Glutamatergic neuron (in vitro differentiated cells): ENCODE results near the gene COPB1. TPM values are rescaled to one million over a fixed set of nuclear protein-coding genes. Genes with fewer than 3 reads are reported as not detected.

ENCODE experiments used
- DNase-seq: peaks from one replicate; pipeline ENCODE4 v3.0.0; 2022
- H3K27ac Mint-ChIP-seq: one replicate; pipeline ENCODE4 v1.8.0; 2020; ENCODE audit warnings: mild to moderate bottlenecking, mixed read lengths, inconsistent platforms; ENCODE audit not compliant: unreplicated experiment
- H3K27me3 Mint-ChIP-seq: one replicate; pipeline ENCODE4 v1.8.0; 2020; ENCODE audit warnings: mild to moderate bottlenecking, moderate library complexity, mixed read lengths, inconsistent platforms; ENCODE audit not compliant: unreplicated experiment
- H3K36me3 Mint-ChIP-seq: one replicate; pipeline ENCODE4 v1.8.0; 2020; ENCODE audit warnings: mild to moderate bottlenecking, mixed read lengths, inconsistent platforms; ENCODE audit not compliant: unreplicated experiment
- H3K4me1 Mint-ChIP-seq: one replicate; pipeline ENCODE4 v1.8.0; 2020; ENCODE audit warnings: mild to moderate bottlenecking, low read depth, mixed read lengths, inconsistent platforms; ENCODE audit not compliant: unreplicated experiment
- H3K4me3 Mint-ChIP-seq: one replicate; pipeline ENCODE4 v1.8.0; 2020; ENCODE audit warnings: mild to moderate bottlenecking, mixed read lengths, inconsistent platforms; ENCODE audit not compliant: unreplicated experiment
- H3K9me3 Mint-ChIP-seq: one replicate; pipeline ENCODE4 v1.8.0; 2020; ENCODE audit warnings: mild to moderate bottlenecking, moderate library complexity, mixed read lengths, inconsistent platforms; ENCODE audit not compliant: unreplicated experiment
- total RNA-seq: library from RNA; stranded (reverse); fragmentation: NEBNext Ultra II Directional; extraction: Animal tissue kit (Norgen Biotek cat#: 25700); gene quantifications from one replicate; pipeline ENCODE4 v1.2.1, GENCODE V29; 2021; ENCODE audit not compliant: unreplicated experiment
- TF ChIP-seq, protein P1 (sequence below): fragments of 200-600 bp; sonication (generic); IDR thresholded peaks from one replicate; pipeline ENCODE4 v1.5.0; 2021; ENCODE audit not compliant: partially characterized antibody, unreplicated experiment

Gene COPB1
- total RNA-seq, 1 donor from 2014 or later = 99.4 TPM

DNA sequence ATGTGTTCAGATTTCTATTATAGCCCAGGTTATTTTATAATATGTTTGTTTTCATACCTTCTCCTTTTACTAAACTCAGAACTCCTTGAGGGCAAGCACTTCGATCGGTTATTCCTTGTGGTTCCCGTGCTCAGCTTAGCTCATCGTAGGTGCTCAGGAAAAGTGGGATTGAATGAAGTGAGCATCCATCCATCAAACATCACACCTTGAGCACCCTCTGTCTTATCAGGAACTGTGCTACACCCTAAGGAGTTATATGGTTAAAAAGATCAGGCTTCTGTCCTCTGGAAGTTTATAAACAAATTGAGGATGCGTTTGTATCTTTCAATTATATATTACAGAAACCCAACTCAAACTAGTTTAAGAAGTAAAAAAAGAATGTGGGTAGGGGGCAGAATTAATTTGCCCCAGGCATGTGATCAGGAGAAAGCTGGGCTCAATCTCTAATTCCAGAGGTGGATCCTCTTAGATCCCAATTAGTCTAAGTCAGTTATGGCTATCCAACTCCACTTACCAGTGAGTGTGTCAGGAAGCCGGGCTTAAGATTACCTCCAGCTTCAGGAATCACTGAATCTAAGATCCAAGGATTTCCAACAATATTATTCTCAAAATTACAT is 80.7 kb downstream of the COPB1 start:
- H3K27ac Mint-ChIP-seq = no peak overlapping the region
- no peak for DNase-seq

DNA sequence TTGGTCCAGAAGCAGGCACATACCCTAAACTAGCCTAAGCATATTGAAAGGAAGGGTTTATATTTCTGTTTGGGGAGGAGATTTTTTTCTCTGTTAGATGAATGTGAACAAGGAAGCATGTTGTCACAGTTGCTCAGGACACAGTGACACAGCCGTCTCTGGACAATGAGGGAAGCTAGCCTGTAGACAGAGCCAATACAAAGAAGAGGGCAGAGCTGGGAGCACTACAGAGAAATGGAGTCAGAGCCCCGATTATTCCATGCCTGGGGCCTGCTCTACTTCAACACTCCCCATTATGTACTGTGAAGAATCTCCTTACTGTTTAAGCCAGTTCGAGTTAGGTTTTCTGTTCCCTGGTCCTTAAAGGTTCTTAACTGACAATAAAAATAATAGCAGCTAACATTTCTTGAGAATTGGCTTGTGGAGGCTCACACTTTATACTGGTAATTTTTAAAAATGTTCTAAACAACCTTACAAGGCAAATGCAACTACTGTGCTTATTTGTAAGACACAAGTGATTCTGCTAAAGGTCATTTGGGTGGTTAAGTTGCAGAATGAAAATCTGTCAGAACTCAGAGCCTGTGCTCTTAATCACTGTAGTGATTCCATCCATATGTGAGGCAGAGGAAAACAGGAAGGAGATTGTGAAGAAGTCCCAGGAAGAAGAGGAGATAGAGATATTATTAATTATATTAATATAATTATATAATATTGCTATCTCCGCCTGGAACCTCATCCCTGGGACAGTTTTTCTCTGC is 81.8 kb downstream of the COPB1 start:
- Mint-ChIP-seq H3K27ac (no peak overlapping the region), H3K9me3 (peaks cover 2% of the 10 kb centered on the region), H3K4me1 (peaks cover 8% of the 10 kb centered on the region), H3K27me3 (no peaks in the 10 kb centered on the region), H3K4me3 (no peak overlapping the region), H3K36me3 (no peaks in the 10 kb centered on the region)
- TF ChIP-seq, protein P1, sequence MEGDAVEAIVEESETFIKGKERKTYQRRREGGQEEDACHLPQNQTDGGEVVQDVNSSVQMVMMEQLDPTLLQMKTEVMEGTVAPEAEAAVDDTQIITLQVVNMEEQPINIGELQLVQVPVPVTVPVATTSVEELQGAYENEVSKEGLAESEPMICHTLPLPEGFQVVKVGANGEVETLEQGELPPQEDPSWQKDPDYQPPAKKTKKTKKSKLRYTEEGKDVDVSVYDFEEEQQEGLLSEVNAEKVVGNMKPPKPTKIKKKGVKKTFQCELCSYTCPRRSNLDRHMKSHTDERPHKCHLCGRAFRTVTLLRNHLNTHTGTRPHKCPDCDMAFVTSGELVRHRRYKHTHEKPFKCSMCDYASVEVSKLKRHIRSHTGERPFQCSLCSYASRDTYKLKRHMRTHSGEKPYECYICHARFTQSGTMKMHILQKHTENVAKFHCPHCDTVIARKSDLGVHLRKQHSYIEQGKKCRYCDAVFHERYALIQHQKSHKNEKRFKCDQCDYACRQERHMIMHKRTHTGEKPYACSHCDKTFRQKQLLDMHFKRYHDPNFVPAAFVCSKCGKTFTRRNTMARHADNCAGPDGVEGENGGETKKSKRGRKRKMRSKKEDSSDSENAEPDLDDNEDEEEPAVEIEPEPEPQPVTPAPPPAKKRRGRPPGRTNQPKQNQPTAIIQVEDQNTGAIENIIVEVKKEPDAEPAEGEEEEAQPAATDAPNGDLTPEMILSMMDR = no peak
- no peak for DNase-seq

More for the DNA sequence above, 80.7 kb downstream of the COPB1 start:
- peaks cover 2% of the 10 kb centered on the region for H3K9me3 Mint-ChIP-seq
- H3K4me1 Mint-ChIP-seq = peaks cover 8% of the 10 kb centered on the region
- no peaks in the 10 kb centered on the region for H3K36me3 Mint-ChIP-seq
- TF ChIP-seq, protein P1 = no peak
- H3K27me3 Mint-ChIP-seq = no peaks in the 10 kb centered on the region
- H3K4me3 Mint-ChIP-seq = no peak overlapping the region

DNA sequence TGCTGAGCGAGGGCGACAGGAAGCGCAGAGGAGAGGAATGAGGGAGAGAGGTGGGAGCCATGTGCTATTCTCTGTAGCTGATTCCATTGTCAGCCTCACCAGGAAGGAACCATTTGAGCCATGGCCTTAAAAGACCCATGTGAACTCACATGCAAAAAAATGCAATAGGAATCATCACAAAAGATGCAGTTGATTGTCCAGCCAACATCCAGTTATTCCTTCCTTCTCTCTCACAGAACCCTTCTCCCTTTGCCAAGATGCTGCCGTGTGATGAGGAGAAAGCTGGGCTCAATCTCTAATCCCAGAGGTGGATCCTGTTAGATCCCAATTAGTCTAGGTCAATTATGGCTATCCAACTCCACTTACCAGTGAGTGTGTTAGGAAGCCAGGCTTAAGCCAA is 82.4 kb downstream of the COPB1 start:
- Mint-ChIP-seq H3K27ac (no peak overlapping the region), H3K9me3 (peaks cover 2% of the 10 kb centered on the region)

DNA sequence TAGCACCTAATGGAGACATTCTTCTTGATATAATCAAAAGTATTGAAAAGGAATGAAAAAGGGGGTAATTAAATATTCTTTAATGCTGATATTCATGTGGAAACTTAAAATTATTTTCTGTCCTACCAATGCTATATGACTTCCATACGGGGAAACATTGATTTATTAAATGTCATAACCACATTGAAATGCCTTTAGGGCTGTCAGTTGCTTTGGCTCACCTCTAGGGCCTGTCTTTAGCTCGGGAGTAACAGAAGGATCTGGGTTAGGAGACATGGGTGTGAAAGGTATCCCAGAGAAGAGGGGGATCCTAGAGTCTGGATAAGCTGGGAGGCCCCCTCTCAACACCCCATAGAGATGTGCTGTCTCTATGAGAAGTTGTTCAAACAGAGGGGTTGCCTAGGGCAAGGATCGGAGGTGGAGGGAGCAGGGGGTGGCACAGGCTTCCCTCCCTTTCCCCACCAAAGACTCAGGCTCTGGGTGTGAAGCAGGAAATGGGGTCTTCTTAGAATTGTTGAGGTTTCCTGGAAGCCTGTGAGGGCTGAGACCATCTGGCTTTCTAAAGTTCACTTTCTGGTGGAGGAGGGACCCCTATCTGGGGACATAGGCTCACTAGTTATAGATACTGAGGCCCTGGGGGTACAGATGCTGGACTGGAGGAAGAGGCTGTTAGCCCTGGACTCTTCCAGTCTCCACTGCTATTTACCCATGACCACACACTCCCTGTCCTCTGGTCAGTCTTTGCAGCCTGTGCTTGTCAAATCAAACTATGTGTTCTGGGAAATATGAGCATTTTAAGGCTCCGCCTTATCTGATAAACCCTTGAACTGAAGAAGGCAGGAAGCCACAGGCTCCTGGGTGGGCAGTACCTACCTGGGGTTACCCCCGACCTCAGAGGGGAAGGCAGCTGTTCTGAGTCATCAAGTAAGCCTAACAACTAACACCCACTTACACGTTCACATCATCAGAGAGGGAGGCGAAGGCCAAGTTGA is 84.8 kb downstream of the COPB1 start:
- H3K27ac Mint-ChIP-seq = no peak overlapping the region
- no peaks in the 10 kb centered on the region for H3K36me3 Mint-ChIP-seq
- H3K4me1 Mint-ChIP-seq = peaks cover 19% of the 10 kb centered on the region
- TF ChIP-seq, protein P1 = no peak
- H3K27me3 Mint-ChIP-seq = no peaks in the 10 kb centered on the region
- H3K4me3 Mint-ChIP-seq = no peak overlapping the region
- H3K9me3 Mint-ChIP-seq = no peaks in the 10 kb centered on the region
- no peak for DNase-seq

More for the DNA sequence above, 82.4 kb downstream of the COPB1 start:
- no peak for DNase-seq
- TF ChIP-seq, protein P1 = no peak
- no peak overlapping the region for H3K4me3 Mint-ChIP-seq
- no peaks in the 10 kb centered on the region for H3K27me3 Mint-ChIP-seq
- no peaks in the 10 kb centered on the region for H3K36me3 Mint-ChIP-seq
- H3K4me1 Mint-ChIP-seq = peaks cover 10% of the 10 kb centered on the region
